A549 (cell line): Measurements from ENCODE around the gene PCBP3.

Experiments used
- CTCF ChIP-seq: fragments of >200 bp; sonication (Bioruptor Twin); formaldehyde crosslinking; IDR thresholded peaks from 3 replicates; pipeline ENCODE4 v1.5.1; 2016
- NFE2L2 ChIP-seq: fragments of 150-350 bp; conservative IDR thresholded peaks from 2 replicates; pipeline ENCODE4 v1.6.1; 2014; ENCODE audit warnings: low read length

GRCh38 chr21:45747802-45748445 is 104.4 kb downstream of the PCBP3 start:
- TF ChIP-seq CTCF = no peak
- TF ChIP-seq NFE2L2 = no peak
